ENCODE measurements around the gene TMTC2.

The TMTC2 gene

DNA sequence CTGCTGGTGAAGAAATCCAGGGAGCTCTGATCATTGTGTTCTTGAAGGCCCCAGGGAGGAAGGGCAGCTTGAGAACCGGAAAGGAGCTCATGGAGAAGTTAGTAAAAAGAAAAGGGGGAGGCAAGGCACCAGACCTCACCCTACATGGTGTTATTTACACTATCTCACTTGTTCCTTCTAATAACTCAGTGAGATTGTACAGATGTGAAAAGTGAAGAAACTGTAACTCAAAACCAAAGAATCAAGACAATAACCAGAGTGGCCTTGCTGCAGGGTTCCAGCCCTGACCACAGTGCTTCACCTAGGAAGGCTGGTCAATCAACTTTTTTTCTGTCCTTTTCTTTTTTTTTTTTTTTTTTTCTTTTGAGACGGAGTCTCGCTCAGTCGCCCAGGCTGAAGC lies 353.6 kb downstream of the TMTC2 start:
- DNase-seq, result no peak

DNA sequence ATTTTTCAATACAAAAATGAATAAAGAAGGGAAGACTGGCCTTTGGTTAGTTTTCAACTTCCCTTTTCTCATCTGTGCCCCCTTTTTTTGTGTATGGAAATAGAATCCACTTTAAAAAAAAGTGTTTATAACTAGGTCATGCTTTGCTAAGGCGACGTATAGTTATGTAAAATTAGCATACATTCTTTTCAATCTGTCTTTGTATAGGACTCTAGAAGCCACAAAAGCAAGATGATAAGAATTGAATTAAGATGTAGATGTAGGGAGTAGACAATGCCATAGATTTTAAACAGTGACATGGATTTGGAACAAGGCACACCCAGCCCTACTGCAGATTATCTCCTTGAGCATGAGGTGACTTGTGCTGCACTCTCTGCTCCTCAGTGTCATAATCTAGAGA lies 354.3 kb downstream of the TMTC2 start:
- DNase-seq, result no peak

DNA sequence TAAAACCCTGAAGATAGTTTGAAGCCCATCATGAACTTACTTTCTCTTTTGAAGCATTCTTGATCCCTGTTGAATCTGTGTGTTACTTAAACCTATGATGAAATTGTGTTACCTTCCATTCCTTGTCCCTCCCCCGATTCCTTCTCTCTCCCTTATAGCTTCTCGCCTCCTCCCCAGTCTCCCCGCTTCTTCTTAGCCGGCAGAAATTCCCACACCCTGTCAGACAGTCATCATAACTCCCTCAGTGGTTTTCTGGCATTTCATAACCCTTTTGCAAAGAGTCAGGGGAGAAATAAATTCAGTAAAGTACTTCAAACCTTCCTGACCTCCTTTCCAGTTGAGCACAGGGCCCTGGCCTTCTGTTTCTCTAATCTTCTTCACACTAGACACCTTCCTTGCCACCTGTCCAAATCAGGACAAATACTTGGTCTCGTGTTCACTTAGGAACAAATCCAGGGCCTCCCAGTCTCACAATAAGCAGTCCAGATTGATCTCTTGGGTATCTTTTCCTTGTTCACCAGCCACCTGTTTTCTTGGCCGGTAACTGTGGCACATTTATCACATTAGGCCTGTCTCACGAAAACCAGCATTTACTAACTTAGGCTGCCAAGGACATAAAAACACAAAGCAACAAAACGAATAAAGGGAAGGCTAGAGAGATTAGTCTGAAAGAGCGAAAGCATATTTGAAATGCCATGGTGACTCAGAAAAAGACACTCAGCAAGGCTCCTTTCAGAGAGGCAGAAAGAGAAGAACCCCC lies 355.9 kb downstream of the TMTC2 start:
- DNase-seq, result no peak

DNA sequence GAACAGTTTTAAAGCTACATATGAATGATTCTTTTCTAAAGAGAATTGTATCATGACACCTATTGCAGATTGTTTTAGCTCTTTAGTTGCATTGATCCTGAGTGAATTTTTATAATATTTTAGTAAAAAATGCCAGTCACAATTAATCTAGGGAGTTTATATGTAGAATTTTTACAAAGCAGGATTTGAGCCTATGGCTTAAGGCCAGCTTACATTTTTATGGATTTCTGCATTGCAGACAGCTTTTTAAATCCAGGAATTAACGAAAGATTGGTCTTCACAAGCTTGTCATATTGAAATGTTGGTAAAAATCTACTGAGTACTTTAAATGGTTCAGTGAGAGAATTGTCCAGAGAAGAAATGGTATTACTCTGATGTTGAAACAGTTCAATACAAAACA lies 358.0 kb downstream of the TMTC2 start:
- no peak for DNase-seq

DNA sequence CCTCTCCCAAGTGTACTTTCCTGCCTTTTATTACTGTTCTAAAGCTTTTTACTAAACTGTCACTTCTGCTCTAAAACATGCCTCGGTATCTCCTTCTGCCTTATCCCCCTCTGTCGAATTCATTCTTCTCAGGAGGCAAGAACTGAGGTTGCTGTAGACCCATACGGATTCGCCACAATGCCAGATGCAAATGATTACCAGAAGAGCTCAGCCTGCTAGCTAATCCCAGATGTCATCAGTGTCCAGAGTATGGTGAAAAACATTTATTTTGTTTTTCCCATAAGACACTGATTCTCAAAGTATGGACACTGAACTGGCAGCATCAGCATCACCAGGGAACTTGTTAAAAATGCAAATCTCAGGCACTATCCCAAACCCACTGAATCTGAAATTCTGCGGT lies 359.3 kb downstream of the TMTC2 start:
- no peak for DNase-seq

DNA sequence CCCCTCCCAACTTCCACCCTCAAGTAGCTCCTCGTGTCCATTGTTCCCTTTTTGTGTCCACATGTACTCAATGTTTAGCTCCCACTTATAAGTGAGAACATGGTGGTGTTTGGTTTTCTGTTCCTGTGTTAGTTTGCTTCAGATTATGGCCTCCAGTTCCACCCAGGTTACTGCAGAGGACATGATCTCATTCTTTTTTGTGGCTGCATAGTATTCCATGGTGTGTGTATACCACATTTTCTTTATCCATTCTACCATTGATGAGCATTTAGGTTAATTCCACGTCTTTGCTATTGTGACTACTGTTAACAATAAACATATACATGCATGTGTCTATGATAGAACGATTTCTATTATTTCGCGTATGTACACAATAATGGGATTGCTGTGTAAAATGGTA lies 362.6 kb downstream of the TMTC2 start:
- no peak for DNase-seq

DNA sequence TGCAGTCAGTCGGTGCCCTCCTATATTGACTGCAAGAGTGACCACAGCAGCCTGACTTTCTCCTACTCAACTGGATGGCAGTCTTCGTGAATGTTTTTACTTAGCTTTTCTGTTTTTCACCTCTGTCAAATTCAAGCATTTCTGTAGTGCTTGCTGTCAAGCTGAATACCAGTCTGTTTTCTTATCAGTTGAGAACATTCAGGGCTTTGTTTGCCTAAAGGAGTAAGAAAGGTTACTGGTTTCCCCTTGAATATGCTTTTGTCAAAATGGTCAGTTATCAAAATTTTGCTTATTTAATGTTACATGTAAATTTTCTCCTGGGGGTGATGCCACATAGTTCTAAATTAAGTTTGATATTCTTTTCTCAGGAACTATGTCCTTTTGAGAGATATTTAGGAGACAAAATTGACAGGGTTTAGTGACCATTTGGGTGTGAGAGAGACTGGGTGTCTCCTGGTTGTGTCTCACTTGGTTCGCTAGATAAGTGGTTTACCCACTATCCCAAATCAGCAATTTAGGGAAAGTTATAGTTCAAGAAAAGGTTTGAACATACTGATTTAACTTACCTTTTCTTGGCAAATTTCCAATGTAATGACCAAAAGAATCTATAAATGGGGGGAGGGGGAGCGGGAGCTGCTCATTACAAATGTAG lies 366.3 kb downstream of the TMTC2 start:
- DNase-seq, result no peak

DNA sequence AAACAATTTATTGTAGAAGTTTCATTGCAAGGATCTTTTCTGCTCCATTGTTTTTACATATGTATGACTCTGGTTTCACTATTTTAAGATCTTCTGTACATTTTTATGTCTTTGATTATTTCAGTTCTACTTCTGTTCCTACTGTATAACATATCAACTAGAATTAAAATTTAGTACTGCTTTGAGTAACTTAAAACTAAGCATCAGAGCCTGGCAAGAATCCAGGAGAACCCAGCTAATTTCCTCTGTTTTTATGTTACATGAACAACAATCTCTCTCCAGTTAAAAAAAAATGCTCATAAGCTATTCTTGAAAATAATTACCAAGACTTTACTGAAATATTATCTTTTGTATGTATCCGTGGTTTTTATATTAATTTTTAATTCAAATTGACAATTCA lies 370.7 kb downstream of the TMTC2 start:
- DNase-seq, result no peak

DNA sequence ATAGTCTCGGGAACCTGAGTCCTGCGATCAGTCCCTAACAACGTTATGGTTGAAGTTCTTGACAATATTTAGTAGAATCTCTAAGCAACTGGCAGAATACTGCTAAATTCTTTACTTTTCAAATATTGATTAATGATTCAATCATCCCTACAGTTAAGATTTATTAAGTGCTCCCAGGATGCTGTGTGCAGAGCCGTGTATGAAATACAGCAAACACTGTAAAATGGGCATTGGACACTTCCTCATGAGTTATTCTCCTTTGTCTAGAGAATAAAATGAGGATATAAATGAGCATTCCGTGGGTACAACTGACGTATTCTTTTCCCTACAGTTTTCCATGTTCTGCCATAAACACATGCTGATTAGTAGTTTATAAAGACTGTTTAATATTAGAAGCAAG lies 372.4 kb downstream of the TMTC2 start:
- no peak for DNase-seq

DNA sequence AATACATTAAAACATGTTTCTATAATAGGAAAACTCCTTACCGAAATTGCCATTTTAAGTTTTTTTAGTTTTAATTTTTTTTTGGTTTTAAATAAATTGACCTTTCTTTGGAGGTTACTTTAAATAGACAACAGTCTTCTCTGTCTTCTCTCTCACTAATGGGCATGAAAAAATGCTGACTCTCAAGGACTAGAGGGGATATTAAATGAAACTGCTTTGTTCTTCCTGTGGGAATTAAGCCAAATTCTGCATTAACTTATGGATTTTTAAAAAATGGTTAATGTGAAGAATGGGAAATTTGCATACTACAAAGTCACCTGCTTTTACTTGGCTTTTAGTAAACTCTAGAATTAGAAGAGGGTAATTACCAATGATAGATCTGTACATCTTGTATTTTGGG lies 378.9 kb downstream of the TMTC2 start:
- no peak for DNase-seq

DNA sequence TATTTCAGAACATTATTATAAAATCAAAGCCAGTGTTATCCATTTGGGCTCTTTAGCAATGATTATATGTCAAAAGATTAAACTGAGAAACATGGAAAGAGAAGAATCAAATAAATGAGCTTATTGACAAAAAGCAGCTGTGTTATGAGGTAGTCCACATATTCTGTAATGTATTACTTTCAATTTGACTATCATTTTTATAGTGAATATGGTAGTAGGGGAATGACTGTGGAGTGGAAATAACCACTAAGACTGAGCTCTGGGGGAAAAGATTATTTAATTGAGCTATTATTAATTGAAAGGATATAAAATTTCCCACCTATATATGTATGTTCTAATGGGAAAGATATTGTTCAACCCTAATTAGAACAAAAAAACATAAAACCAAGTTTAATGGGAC lies 381.3 kb downstream of the TMTC2 start:
- no peak for DNase-seq

DNA sequence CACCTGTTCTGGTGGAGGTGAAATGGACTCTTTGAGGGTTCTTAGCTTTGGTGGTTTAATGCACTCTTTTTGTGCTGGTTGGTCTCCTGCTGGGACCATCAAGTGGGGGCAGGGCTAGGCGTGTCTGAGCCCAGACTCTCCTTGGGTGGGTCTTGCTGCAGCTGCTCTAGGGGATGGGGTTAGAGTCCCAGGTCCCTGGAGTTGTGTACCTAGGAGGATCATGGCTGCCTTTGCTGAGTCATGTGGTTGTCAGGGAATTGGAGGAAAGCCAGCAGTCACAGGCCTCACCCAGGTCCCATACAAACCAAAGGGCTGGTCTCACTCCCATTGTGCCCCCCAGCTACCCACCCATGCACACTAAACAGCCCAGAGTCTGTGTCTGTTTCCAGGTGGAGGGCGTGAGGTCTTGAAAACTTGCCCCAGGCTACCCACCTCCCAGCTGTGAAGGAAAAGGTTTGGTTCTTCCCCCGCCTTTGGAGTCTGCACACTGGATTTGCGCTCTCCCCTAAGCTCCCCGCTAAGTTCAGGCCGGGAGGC lies 387.7 kb downstream of the TMTC2 start:
- DNase-seq, result no peak

DNA sequence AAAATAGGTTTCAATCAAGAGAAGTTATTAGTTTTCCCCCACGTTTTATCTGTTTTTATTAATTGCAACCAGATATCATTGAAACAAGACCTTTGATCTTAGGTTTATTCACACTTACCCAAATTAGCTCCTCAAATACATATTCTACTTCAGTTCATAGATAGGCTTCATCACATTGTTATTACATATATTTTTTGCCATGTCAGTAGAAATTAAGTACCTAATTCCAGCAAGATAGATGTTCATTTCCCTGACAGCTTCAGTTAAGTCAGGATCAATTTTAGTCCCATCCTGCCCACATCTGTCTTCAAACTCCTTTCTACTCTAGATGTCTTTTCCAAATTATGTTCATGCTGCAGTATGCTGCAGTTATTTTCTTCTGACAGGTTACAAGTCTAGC lies 388.8 kb downstream of the TMTC2 start:
- DNase-seq, result no peak

DNA sequence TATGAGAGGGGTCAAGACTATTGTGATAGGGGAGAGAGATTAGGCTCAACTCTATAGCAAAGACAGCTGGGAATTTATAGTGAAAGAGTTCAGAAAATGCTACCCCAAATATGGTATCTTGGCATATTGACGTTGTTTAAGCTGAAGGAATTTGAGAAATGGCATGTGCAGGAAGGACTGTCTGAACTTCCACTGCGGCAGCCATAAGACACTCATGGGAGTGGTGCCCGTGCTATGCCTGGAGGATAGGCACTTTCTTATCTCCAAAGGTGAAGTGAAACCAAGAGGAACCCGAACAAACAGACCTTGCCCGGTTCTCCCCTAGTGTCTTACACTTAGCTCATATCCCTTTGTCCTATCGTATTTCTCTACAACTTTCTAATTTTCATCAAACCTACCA lies 390.3 kb downstream of the TMTC2 start:
- DNase-seq, result no peak

DNA sequence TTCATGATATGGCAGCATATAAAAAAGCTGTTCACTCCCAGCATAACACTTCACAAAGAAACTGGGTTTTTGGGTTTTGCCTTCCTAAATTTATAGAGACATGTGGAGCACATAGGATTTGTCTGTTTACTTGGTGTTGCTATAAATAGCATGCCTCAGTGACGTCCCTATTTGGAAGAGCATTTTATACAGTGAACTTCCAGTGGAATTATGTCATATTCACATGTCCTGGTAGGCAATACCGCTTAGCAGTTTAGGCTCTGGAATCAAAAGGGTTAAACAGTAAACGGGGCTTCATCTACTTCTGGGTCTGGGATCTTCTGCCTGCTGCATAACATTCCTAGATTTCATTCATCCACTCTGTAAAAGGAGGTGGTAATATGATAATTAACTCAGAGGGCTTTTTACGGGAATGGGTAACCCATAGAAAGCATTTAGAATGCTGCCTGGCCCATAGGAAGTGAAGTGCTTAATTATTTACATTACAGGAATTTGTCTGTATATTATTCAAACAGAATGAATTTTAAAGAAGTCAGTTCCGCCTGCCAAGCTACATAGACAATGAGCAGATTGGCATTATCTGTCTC lies 396.1 kb downstream of the TMTC2 start:
- no peak for DNase-seq

DNA sequence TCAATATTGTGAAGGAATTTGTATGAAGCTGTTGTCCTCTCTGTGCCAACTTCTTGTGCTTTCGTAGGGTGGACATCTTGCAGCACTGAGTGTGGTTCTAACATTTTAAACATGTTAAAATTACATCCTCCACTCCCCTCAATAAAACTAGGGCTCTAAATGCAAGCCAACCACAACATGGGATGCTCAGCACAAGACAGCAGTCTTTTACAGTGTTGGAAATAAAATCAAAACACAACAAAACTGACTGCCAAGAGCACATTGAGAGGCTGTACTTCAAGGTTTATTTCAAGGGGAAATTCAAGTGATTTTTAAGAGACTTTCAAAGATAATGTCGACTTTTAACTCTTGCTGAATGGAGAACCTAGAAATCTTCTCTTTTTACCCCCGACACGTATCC lies 396.9 kb downstream of the TMTC2 start:
- DNase-seq, result no peak

DNA sequence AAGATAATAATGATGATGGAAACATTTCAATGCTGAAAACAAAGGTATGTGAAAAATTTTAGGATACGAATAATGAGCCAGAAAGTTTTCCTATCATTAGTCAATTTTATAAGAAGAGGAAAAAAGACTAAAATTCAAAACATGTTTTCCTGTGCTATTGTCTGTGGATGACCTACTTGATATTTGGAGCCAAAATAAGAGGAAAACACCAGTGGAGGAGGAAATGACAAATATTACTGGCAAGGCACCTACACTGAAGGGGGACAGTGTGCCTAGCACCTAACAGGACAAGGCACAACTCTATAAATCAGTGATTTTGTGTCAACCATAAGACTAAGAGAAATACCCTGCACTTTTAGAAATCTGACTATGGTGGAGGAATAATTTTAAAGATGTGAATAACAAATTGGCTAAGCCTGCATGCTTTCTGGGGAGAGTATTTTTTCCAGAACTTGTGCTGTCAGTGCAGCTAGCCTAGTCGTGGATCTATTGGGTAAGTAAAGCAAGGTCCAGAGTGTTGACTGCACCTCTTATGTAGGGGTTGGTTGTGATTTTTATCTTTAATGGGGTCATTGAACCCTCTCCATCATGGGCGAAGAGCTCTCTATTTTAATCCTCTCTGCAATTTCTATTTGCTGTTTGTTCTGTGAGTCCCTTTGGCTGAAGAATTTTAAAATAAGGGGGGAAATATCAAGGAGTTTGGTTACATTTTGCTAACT lies 398.0 kb downstream of the TMTC2 start:
- no peak for DNase-seq

DNA sequence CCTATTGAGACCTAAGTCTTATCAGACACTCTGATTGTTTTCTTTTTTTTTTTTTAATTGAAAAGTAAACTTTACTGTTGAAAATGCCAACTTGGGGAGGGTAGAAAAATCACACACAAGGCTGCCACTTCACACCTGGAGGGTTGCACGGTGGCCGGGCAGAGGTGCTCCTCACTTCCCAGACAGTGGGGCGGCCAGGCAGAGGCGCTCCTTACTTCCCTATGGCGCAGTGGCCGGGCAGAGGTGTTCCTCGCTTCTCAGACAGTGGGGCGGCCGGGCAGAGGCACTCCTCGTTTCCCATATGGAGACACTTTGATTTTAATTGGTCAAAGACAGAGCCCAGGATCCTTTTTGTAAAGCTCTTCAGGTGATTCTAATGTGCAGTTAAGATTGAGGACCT lies 399.3 kb downstream of the TMTC2 start:
- DNase-seq, result no peak

DNA sequence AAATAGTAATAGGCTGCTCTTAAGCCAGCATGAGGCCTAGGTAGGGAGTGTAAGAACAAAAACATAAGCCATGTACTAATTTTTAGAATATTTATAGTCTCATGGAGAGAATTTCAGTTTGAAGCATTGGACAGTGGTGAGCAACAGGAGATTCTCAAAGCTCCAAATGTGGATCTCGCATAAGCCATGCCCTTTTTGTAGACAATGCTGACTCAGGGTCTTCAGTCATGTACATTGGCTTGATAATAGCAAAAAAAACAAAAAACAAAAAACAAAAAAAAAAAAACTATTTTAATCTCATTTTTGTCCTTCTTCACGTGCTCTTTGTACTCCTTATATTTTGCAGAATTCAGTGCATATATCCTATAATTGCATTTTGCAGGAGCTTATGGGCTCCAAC lies 402.9 kb downstream of the TMTC2 start:
- no peak for DNase-seq

DNA sequence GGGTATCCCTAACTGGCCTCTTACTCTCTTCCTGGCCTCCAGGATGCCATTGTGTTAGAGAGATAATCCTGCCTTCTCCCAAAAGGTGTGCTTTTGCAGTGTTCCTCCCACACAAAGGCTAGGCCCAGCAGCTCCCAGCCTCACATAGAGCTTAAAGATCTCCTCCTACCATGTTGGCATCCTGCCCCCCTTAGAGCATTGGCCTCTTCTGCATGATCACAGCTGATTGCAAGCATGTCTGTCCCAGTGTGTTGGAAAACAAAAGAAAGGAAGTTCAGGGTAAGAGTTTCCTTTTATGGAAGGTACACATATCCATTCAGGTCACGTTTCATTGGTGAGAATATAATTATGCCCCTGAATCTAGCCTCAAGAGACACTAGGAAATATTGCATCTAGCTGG lies 405.4 kb downstream of the TMTC2 start:
- no peak for DNase-seq

DNA sequence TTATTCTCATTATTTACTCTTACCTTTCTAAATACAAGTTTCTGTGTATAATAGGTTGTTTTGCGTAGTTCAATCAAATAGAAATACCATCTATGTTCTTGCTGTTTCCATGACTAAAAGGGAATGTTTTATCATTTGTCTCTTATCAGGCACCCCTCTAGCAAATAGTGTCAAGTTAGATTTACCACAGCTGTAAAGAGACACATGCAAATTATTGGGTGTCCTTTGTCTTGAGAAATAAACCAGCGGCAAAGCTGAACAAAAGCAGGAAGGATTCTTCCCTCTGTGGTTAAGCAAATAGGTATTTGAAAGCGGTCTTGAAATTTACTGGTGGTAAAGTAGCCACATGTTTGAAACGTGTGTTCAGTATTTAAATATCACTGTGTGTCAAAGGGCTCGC lies 405.9 kb downstream of the TMTC2 start:
- DNase-seq, result no peak

DNA sequence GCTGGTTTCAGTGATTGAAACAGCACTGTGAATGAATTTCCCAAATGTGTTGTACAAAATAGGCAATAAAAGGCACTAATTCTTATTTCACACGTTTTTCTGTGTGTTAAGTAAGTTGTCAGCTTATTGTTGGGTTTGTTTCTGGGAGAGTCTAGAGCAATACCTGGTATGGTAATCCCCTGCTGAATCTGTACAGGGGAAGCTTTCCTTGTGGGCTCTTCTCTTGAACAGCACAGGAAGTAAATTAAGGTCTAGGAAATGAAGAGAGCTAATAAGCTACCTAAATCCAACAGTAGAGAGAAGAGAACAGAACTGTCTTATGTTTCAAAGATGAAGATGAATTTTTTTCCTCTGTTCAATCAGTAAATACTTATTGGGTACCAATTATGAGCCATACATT lies 406.7 kb downstream of the TMTC2 start:
- DNase-seq, result no peak

DNA sequence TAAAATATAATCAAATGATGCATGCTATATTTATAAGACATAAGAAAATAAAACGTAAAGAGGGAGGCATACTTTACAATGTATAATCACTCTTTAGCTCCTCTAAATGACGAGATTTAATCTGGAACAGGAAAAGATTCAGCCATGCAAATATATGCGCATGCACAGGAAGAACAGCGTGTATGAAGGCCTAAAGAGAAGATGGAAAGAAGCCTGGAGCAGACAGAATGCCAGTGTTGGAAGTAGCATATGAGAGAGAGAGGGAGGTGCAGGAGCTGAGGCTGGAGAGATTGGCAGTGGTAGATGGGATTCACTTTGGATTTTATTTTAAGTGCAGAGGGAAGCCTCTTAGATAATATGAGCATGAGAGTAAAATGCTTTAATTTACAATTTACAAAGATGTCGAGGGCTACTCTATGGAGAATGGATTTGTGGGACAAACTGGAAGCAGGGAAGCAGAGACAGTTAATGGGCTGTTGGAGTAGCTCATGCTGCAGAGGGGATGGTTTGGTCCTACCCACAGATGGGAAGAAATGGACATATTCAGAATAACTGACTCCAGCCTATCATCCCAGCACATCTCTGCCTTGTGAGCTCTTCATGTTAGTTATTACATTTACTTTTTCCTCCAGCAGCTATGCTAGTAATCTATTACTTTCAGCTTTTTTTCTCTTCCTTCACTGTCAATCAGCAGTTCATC lies 411.1 kb downstream of the TMTC2 start:
- no peak for DNase-seq

Data from stimulated activated CD4-positive, alpha-beta T cell treated with anti-CD3 and anti-CD28 coated beads, Interleukin-1b, Interleukin-23, amount 100 ng/mL, for 48 hours (primary cell).